H1 (cell line): ENCODE results near the gene ATE1. TPM values are rescaled to one million over a fixed set of nuclear protein-coding genes. Genes with fewer than 3 reads are reported as not detected.

ENCODE experiments used
- CTCF ChIA-PET: fragments of 300-600 bp; sonication (Branson Sonifier 250); formaldehyde crosslinking; loops from one replicate; lab custom pipeline; 2021; ENCODE audit not compliant: partially characterized antibody; lab: Charles Lee
- POLR2A ChIA-PET: fragments of 300-600 bp; sonication (Branson Sonifier 250); formaldehyde crosslinking; loops from one replicate; lab custom pipeline; 2021; ENCODE audit warnings: inconsistent platforms; ENCODE audit not compliant: partially characterized antibody; lab: Charles Lee
- DNase-seq, 2 experiments: peaks; one replicate each; pipeline versions ENCODE4 v3.0.0 to v3.0.0-alpha.2; 2010 to 2022; ENCODE audit warnings: low spot score in 2 of 2, low read depth in 1 of 2, mixed read lengths in 1 of 2
- FAIRE-seq: peaks from 2 replicates; lab custom pipeline; 2011; peaks lifted over from hg19 to GRCh38; lab: Jason Lieb, UNC
- H2AFZ ChIP-seq: 2 replicates; pipeline ENCODE4 v1.8.1; 2012; ENCODE audit warnings: low read length, inconsistent platforms
- H2AK5ac ChIP-seq: 2 replicates; pipeline ENCODE4 v1.6.1; 2013; ENCODE audit warnings: low read depth, low read length
- H2BK120ac ChIP-seq: replicated peaks from 2 replicates; pipeline ENCODE3; 2013; ENCODE audit warnings: low read depth, low read length, inconsistent platforms
- H2BK12ac ChIP-seq: 2 replicates; pipeline ENCODE4 v1.6.1; 2013; ENCODE audit warnings: low read depth, low read length
- H2BK15ac ChIP-seq: 2 replicates; pipeline ENCODE4 v1.6.1; 2013; ENCODE audit warnings: low read length
- H2BK20ac ChIP-seq: 2 replicates; pipeline ENCODE4 v1.6.1; 2013; ENCODE audit warnings: low read length
- H2BK5ac ChIP-seq: 2 replicates; pipeline ENCODE4 v1.6.1; 2013; ENCODE audit warnings: low read depth, low read length
- H3K14ac ChIP-seq: 2 replicates; pipeline ENCODE4 v1.6.1; 2013; ENCODE audit warnings: inconsistent platforms; ENCODE audit not compliant: insufficient read length
- H3K18ac ChIP-seq: 2 replicates; pipeline ENCODE4 v1.6.1; 2013; ENCODE audit warnings: low read length; ENCODE audit errors: extremely low read depth
- H3K23ac ChIP-seq: 2 replicates; pipeline ENCODE4 v1.6.1; 2013; ENCODE audit warnings: inconsistent platforms; ENCODE audit not compliant: insufficient read length
- H3K23me2 ChIP-seq: 2 replicates; pipeline ENCODE4 v1.6.1; 2013; ENCODE audit warnings: low read depth, low read length
- H3K27ac ChIP-seq: 2 replicates; pipeline ENCODE4 v1.6.1; 2011; ENCODE audit warnings: low read depth, low read length, inconsistent platforms
- H3K27me3 ChIP-seq, 4 experiments: replicated peaks in 1 of 4; 1 replicate in 1 of 4; 2 replicates in 3 of 4; pipeline versions ENCODE4 v1.6.1 to v1.8.1; 2011 to 2013; ENCODE audit warnings: low read length in 3 of 4, mild to moderate bottlenecking in 3 of 4, inconsistent platforms in 2 of 4, mixed read lengths in 2 of 4, moderate library complexity in 1 of 4; ENCODE audit not compliant: control insufficient read depth in 3 of 4, insufficient read depth in 3 of 4; ENCODE audit errors: extremely low read depth in 1 of 4
- H3K36me3 ChIP-seq, 4 experiments: 2 replicates each; pipeline versions ENCODE4 v1.6.1 to v1.8.1; 2011 to 2013; ENCODE audit warnings: mild to moderate bottlenecking in 4 of 4, low read length in 3 of 4, moderate library complexity in 2 of 4, control low read depth in 1 of 4, inconsistent platforms in 1 of 4; ENCODE audit not compliant: insufficient read depth in 4 of 4, control insufficient read depth in 2 of 4
- H3K4ac ChIP-seq: replicated peaks from 2 replicates; pipeline ENCODE3; 2013; ENCODE audit warnings: low read length, low read depth, mixed read lengths, inconsistent platforms; ENCODE audit not compliant: insufficient read length
- H3K4me1 ChIP-seq, 4 experiments: replicated peaks in 1 of 4; 1 replicate in 1 of 4; 2 replicates in 3 of 4; pipeline versions ENCODE4 v1.6.1 to v1.8.1; 2011 to 2013; ENCODE audit warnings: low read length in 3 of 4, inconsistent platforms in 2 of 4, mixed read lengths in 1 of 4; ENCODE audit not compliant: insufficient read depth in 4 of 4, control insufficient read depth in 3 of 4
- H3K4me2 ChIP-seq, 2 experiments: 2 replicates each; pipeline versions ENCODE4 v1.6.1 to v1.8.1; 2011 to 2013; ENCODE audit warnings: low read depth in 2 of 2, low read length in 2 of 2, control low read depth in 1 of 2, inconsistent platforms in 1 of 2, mild to moderate bottlenecking in 1 of 2; ENCODE audit not compliant: insufficient read depth in 1 of 2
- H3K4me3 ChIP-seq, 4 experiments: fragments of 200-600, 300-600 bp in 1 of 4; sonication (generic), shearing (Covaris generic), sonication (Bioruptor Twin) in 1 of 4; 2 replicates each; pipeline versions ENCODE4 v1.5.1 to v1.8.1; 2011 to 2016; ENCODE audit warnings: low read length in 4 of 4, low read depth in 3 of 4, control low read depth in 2 of 4, inconsistent platforms in 2 of 4, mild to moderate bottlenecking in 2 of 4, mixed read lengths in 1 of 4, moderate library complexity in 1 of 4; ENCODE audit not compliant: insufficient read depth in 2 of 4; ENCODE audit errors: extremely low read depth in 1 of 4
- H3K56ac ChIP-seq: replicated peaks from 2 replicates; pipeline ENCODE3; 2013; ENCODE audit warnings: low read depth, mild to moderate bottlenecking, mixed read lengths, low read length, inconsistent platforms; ENCODE audit not compliant: insufficient read length
- H3K79me1 ChIP-seq: 2 replicates; pipeline ENCODE4 v1.6.1; 2013; ENCODE audit warnings: low read depth, low read length, control low read depth
- H3K79me2 ChIP-seq, 2 experiments: 2 replicates each; pipeline versions ENCODE4 v1.6.1 to v1.8.1; 2012 to 2013; ENCODE audit warnings: low read length in 2 of 2, mild to moderate bottlenecking in 2 of 2, inconsistent platforms in 1 of 2; ENCODE audit not compliant: insufficient read depth in 2 of 2, control insufficient read depth in 1 of 2
- H3K9ac ChIP-seq, 4 experiments: replicated peaks in 1 of 4; 1 replicate in 1 of 4; 2 replicates in 3 of 4; pipeline versions ENCODE4 v1.6.1 to v1.8.1; 2011 to 2013; ENCODE audit warnings: low read depth in 3 of 4, low read length in 3 of 4, control low read depth in 2 of 4, mild to moderate bottlenecking in 2 of 4, moderate library complexity in 2 of 4, inconsistent platforms in 1 of 4; ENCODE audit errors: extremely low read depth in 1 of 4
- H3K9me3 ChIP-seq, 2 experiments: 2 replicates each; pipeline versions ENCODE4 v1.6.1 to v1.8.1; 2012 to 2013; ENCODE audit warnings: mild to moderate bottlenecking in 2 of 2, moderate library complexity in 2 of 2, control low read depth in 1 of 2, inconsistent platforms in 1 of 2, low read depth in 1 of 2, low read length in 1 of 2, mixed read lengths in 1 of 2; ENCODE audit not compliant: insufficient read depth in 2 of 2
- H4K20me1 ChIP-seq, 2 experiments: replicated peaks in 1 of 2; 2 replicates each; pipeline versions ENCODE3 to v1.8.1; 2011 to 2013; ENCODE audit warnings: inconsistent platforms in 2 of 2, low read length in 2 of 2, mild to moderate bottlenecking in 1 of 2; ENCODE audit not compliant: insufficient read depth in 2 of 2, control insufficient read depth in 1 of 2
- H4K5ac ChIP-seq: 2 replicates; pipeline ENCODE4 v1.6.1; 2013; ENCODE audit warnings: low read length, low read depth, mixed read lengths, inconsistent platforms; ENCODE audit not compliant: insufficient read length
- H4K8ac ChIP-seq: 2 replicates; pipeline ENCODE4 v1.8.0; 2013; ENCODE audit warnings: mild to moderate bottlenecking, moderate library complexity, low read length, inconsistent platforms; ENCODE audit not compliant: insufficient read depth; ENCODE audit errors: extremely low read depth
- H4K91ac ChIP-seq: replicated peaks from 2 replicates; pipeline ENCODE3; 2013; ENCODE audit warnings: low read length, mixed read lengths, inconsistent platforms; ENCODE audit not compliant: insufficient read length
- PHF8 ChIP-seq: fragments of 200-600 bp; sonication (generic); conservative IDR thresholded peaks from 2 replicates; pipeline ENCODE4 v1.7.1; 2012; ENCODE audit warnings: low read depth, mild to moderate bottlenecking, inconsistent platforms, low read length, moderate library complexity
- WGBS, 2 experiments: shearing (Covaris generic) in 1 of 2; methylation state at CpG; one replicate each; pipeline versions ENCODE4 v1.1.6 to v1.1.7; 2013 to 2015; ENCODE audit warnings: low lambda C conversion rate in 2 of 2, mixed read lengths in 2 of 2, inconsistent platforms in 1 of 2, low coverage in 1 of 2, missing lambda C conversion rate in 1 of 2; ENCODE audit not compliant: insufficient replicate concordance in 2 of 2, insufficient coverage in 1 of 2, insufficient read length in 1 of 2; ENCODE audit errors: extremely low coverage in 1 of 2, missing lambda C conversion rate in 1 of 2; 5-methylcytosine and 5-hydroxymethylcytosine counted together
- polyA plus RNA-seq, 7 experiments: library from polyadenylated mRNA; depleted of rRNA in 3 of 7; stranded (reverse) in 5 of 7; unstranded in 2 of 7; fragments of >200 nt in 5 of 7; fragments of 200-250 nt in 2 of 7; gene quantifications; 1 replicate in 5 of 7; 2 replicates in 1 of 7; 4 replicates in 1 of 7; pipeline versions ENCODE4 v1.2.1 to v1.2.3, GENCODE V29; 2011 to 2013; ENCODE audit warnings: missing spikeins in 2 of 7, mixed read lengths in 2 of 7
- total RNA-seq: library from RNA; stranded (reverse); fragmentation: NEBNext Ultra II Directional; extraction: Animal tissue kit (Norgen Biotek cat#: 25700); gene quantifications from 2 replicates; pipeline ENCODE4 v1.2.1, GENCODE V29; 2021

ATE1 gene
- total and polyA plus RNA-seq, 2 of the 8 experiments (the other 6 are each of a cell fraction or from before 2014, with no cell fraction given), result 8.8 to 26.9 TPM

DNA sequence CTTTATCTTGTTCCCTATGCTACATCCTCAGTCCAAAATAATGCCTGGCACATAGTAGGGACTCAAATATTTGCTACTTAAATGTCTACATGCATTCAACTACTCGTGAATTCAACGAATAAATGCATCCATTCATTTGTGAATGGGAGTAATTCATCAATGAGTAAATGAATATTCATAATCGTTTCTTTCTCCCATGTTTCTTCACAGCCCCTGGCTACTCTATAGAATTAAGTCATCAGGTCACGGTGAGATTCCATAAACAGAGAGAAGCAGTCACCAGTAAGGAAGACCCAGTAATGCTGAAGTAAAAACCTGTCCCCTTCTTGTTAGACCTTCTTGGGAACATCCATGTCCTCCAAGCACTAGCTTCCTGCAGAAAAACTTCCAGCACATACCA is 48.4 kb downstream of the ATE1 start:
- H3K79me1 ChIP-seq, result no peaks in the 10 kb centered on the region
- no peak overlapping the region for H2BK120ac ChIP-seq
- no peak overlapping the region for H4K5ac ChIP-seq
- H4K91ac ChIP-seq, result no peak overlapping the region
- no peak overlapping the region for H3K56ac ChIP-seq
- H3K9ac ChIP-seq, result no peak overlapping the region
- CTCF ChIA-PET, result interaction anchor here (1.0 to 4.0 kb wide), 4 partner anchors 11 to 149 kb away, joined by 3 to 19 read pairs (median 4); no protein-coding TSS in a partner anchor
- FAIRE-seq (no peak), DNase-seq (no peak)
- H3K27me3 ChIP-seq, result no peaks in the 10 kb centered on the region
- H4K20me1 ChIP-seq, result no peaks in the 10 kb centered on the region
- no peaks in the 10 kb centered on the region for H3K23me2 ChIP-seq
- H2BK15ac ChIP-seq, result no peak overlapping the region
- H3K4me2 ChIP-seq, result no peak overlapping the region
- POLR2A ChIA-PET, result no interaction called here
- no peak overlapping the region for H3K4ac ChIP-seq
- H3K9me3 ChIP-seq, result no peaks in the 10 kb centered on the region
- no peaks in the 10 kb centered on the region for H3K4me1 ChIP-seq
- no peak overlapping the region for H4K8ac ChIP-seq
- H3K23ac ChIP-seq, result no peak overlapping the region
- H3K27ac ChIP-seq, result no peak overlapping the region
- H2BK5ac ChIP-seq, result no peak overlapping the region
- WGBS, 2 experiments, result 82% methylated on average over 4 of the region's 4 CpGs; no CpG with 5 or more reads in 1 of the 2 experiments
- H2BK12ac ChIP-seq, result no peak overlapping the region
- H3K4me3 ChIP-seq, result no peak overlapping the region
- TF ChIP-seq PHF8, result no peak
- no peak overlapping the region for H2BK20ac ChIP-seq
- H3K36me3 ChIP-seq, result peaks cover 0 to 7% (median 0%) of the 10 kb centered on the region in 4 experiments; a peak in 1 of 8 replicates
- no peak overlapping the region for H2AK5ac ChIP-seq
- no peak overlapping the region for H2AFZ ChIP-seq
- H3K79me2 ChIP-seq, result no peaks in the 10 kb centered on the region
- no peak overlapping the region for H3K14ac ChIP-seq
- H3K18ac ChIP-seq, result no peak overlapping the region
